SK-N-SH (cell line): ENCODE results near the gene ARID1B. TPM values are rescaled to one million over a fixed set of nuclear protein-coding genes. Genes with fewer than 3 reads are reported as not detected.

Source experiments
- CTCF ChIA-PET: fragments of 300-600, 350-600 bp; formaldehyde crosslinking; extraction: SDS; loops from one replicate; lab custom pipeline; 2021; lab: Yijun Ruan, JAX
- POLR2A ChIA-PET: fragments of 350-600 bp; sonication (Branson Sonifier 250); formaldehyde crosslinking; extraction: SDS; loops from one replicate; lab custom pipeline; 2020; ENCODE audit warnings: antibody characterized with exemption, inconsistent platforms; lab: Yijun Ruan, JAX
- DNase-seq: peaks from one replicate; pipeline ENCODE4 v3.0.0; 2012
- H2AFZ ChIP-seq: fragments of 200-600 bp; sonication (generic); 2 replicates; pipeline ENCODE4 v1.8.1; 2016; ENCODE audit warnings: antibody characterized with exemption, mild to moderate bottlenecking, low read depth
- H3F3A ChIP-seq: fragments of 200-600 bp; sonication (generic); replicated peaks from 2 replicates; pipeline ENCODE3; 2016; ENCODE audit warnings: antibody characterized with exemption, mild to moderate bottlenecking; ENCODE audit not compliant: insufficient read depth
- H3K27ac ChIP-seq, 2 experiments: fragments of 200-500 bp in 1 of 2; fragments of 200-600 bp in 1 of 2; sonication (Bioruptor generic) in 1 of 2; sonication (generic), shearing (Covaris generic) in 1 of 2; 2 replicates each; pipeline versions ENCODE4 v1.5.1 to v1.6.1; 2014 to 2016; ENCODE audit warnings: low read depth in 2 of 2, inconsistent platforms in 1 of 2, low read length in 1 of 2, mild to moderate bottlenecking in 1 of 2, mixed read lengths in 1 of 2
- H3K27me3 ChIP-seq: fragments of 200-600 bp; sonication (generic), shearing (Covaris generic); 2 replicates; pipeline ENCODE4 v1.6.1; 2016; ENCODE audit warnings: mixed run types; ENCODE audit not compliant: insufficient read depth
- H3K36me3 ChIP-seq, 2 experiments: fragments of 200-500 bp in 1 of 2; fragments of 200-600 bp in 1 of 2; sonication (Bioruptor generic) in 1 of 2; sonication (generic) in 1 of 2; replicated peaks in 1 of 2; 2 replicates each; pipeline versions ENCODE3 to v1.5.1; 2014 to 2016; ENCODE audit warnings: low read length in 1 of 2, mild to moderate bottlenecking in 1 of 2; ENCODE audit not compliant: insufficient read depth in 2 of 2, control insufficient read depth in 1 of 2
- H3K4me1 ChIP-seq, 2 experiments: fragments of 200-500 bp in 1 of 2; fragments of 200-600 bp in 1 of 2; sonication (Bioruptor generic) in 1 of 2; sonication (generic), shearing (Covaris generic) in 1 of 2; 2 replicates each; pipeline versions ENCODE4 v1.5.1 to v1.6.1; 2014 to 2016; ENCODE audit warnings: low read depth in 1 of 2, low read length in 1 of 2, mixed run types in 1 of 2; ENCODE audit not compliant: insufficient read depth in 2 of 2, control insufficient read depth in 1 of 2
- H3K4me2 ChIP-seq: fragments of 200-600 bp; sonication (generic), shearing (Covaris generic); 2 replicates; pipeline ENCODE4 v1.6.1; 2017; ENCODE audit warnings: mixed run types
- H3K4me3 ChIP-seq, 2 experiments: fragments of 200-500 bp in 1 of 2; fragments of 200-600 bp in 1 of 2; sonication (Bioruptor generic) in 1 of 2; sonication (generic), shearing (Covaris generic) in 1 of 2; 2 replicates each; pipeline versions ENCODE4 v1.5.1 to v1.8.1; 2014 to 2016; ENCODE audit warnings: low read depth in 2 of 2, inconsistent platforms in 1 of 2, low read length in 1 of 2, mild to moderate bottlenecking in 1 of 2, mixed read lengths in 1 of 2, moderate library complexity in 1 of 2
- H3K79me2 ChIP-seq: fragments of 200-600 bp; sonication (generic); 2 replicates; pipeline ENCODE4 v1.8.1; 2017; ENCODE audit warnings: mild to moderate bottlenecking; ENCODE audit not compliant: insufficient read depth
- H3K9ac ChIP-seq: fragments of 200-600 bp; sonication (generic); 2 replicates; pipeline ENCODE4 v1.6.1; 2017; ENCODE audit warnings: mixed run types
- H3K9me2 ChIP-seq: fragments of 200-600 bp; sonication (generic); 2 replicates; pipeline ENCODE4 v1.6.1; 2017; ENCODE audit warnings: mixed run types
- H3K9me3 ChIP-seq: fragments of 200-600 bp; sonication (generic); 2 replicates; pipeline ENCODE4 v1.6.1; 2017; ENCODE audit warnings: mixed run types, mild to moderate bottlenecking, moderate library complexity
- H4K20me1 ChIP-seq: fragments of 200-600 bp; sonication (generic); 2 replicates; pipeline ENCODE4 v1.6.1; 2017; ENCODE audit warnings: mild to moderate bottlenecking, mixed run types; ENCODE audit not compliant: insufficient read depth
- CHD2 ChIP-seq: fragments of 150-350 bp; IDR thresholded peaks from 2 replicates; pipeline ENCODE4 v1.6.1; 2018; ENCODE audit warnings: low read length; ENCODE audit not compliant: partially characterized antibody
- EP300 ChIP-seq, 2 experiments: IDR thresholded peaks; 2 replicates each; pipeline versions ENCODE4 v1.4.0 to v1.6.1; 2012; ENCODE audit warnings: borderline replicate concordance in 1 of 2, low read depth in 1 of 2, low read length in 1 of 2
- FOXJ3 ChIP-seq: sonication (generic); formaldehyde crosslinking; IDR thresholded peaks from 2 replicates; pipeline ENCODE4 v1.5.1; 2020; ENCODE audit warnings: mild to moderate bottlenecking, missing genetic modification reagents
- FOXM1 ChIP-seq: IDR thresholded peaks from 2 replicates; pipeline ENCODE4 v1.4.0; 2012; ENCODE audit warnings: low read depth, mild to moderate bottlenecking
- GABPA ChIP-seq: IDR thresholded peaks from 2 replicates; pipeline ENCODE4 v1.4.0; 2012; ENCODE audit warnings: low read depth, mild to moderate bottlenecking
- IRF3 ChIP-seq: fragments of 150-350 bp; IDR thresholded peaks from 2 replicates; pipeline ENCODE4 v1.6.1; 2016; ENCODE audit warnings: mild to moderate bottlenecking, low read depth, low read length
- NRF1 ChIP-seq: IDR thresholded peaks from 2 replicates; pipeline ENCODE4 v1.6.1; 2012; ENCODE audit warnings: low read depth, mild to moderate bottlenecking, low read length
- REST ChIP-seq: IDR thresholded peaks from 2 replicates; pipeline ENCODE4 v1.6.1; 2012; ENCODE audit warnings: mild to moderate bottlenecking, low read depth, low read length, moderate library complexity
- RFX5 ChIP-seq: IDR thresholded peaks from 2 replicates; pipeline ENCODE4 v1.6.1; 2012; ENCODE audit warnings: mild to moderate bottlenecking, improper control_type of control experiment, low read length
- TCF12 ChIP-seq: IDR thresholded peaks from 2 replicates; pipeline ENCODE4 v1.4.0; 2012
- USF2 ChIP-seq: fragments of 150-350 bp; IDR thresholded peaks from 2 replicates; pipeline ENCODE4 v1.6.1; 2017; ENCODE audit warnings: antibody characterized with exemption, low read length, low read depth, borderline replicate concordance
- ZBTB33 ChIP-seq: IDR thresholded peaks from 2 replicates; pipeline ENCODE4 v1.4.0; 2012; ENCODE audit warnings: low read depth, borderline replicate concordance
- WGBS: methylation state at CpG from one replicate; pipeline ENCODE4 v1.1.6; 2017; ENCODE audit warnings: low lambda C conversion rate; 5-methylcytosine and 5-hydroxymethylcytosine counted together
- polyA plus RNA-seq, 3 experiments: library from polyadenylated mRNA; depleted of rRNA; stranded (reverse); fragments of >200 nt; gene quantifications; 2 replicates each; pipeline ENCODE4 v1.2.3, GENCODE V29; 2012

ARID1B gene
- polyA plus RNA-seq, 1 of the 3 experiments (the other 2 are of a cell fraction) = 13.6 TPM

GRCh38 chr6:157008568-157008967 is 231.4 kb downstream of the ARID1B start (continued):
- no peak for TF ChIP-seq REST
- no peak for TF ChIP-seq CHD2

- H3K9ac ChIP-seq = no peak overlapping the region
- H2AFZ ChIP-seq = no peak overlapping the region
- no peak overlapping the region for H3K4me2 ChIP-seq
- peaks cover 0 to 2% of the 10 kb centered on the region in 2 experiments; a peak in 2 of 4 replicates for H3K4me1 ChIP-seq
- peaks cover 45% of the 10 kb centered on the region for H4K20me1 ChIP-seq
- peaks cover 98% of the 10 kb centered on the region for H3K79me2 ChIP-seq
- WGBS = 95% methylated on average over 3 of the region's 3 CpGs
- POLR2A ChIA-PET = no interaction called here
- H3K36me3 ChIP-seq = peaks cover 0 to 9% of the 10 kb centered on the region in 2 experiments
- H3K4me3 ChIP-seq = no peak overlapping the region
- TF ChIP-seq NRF1 (no peak), FOXJ3 (CRISPR knock-in tag) (no peak), FOXM1 (no peak)
- peaks cover 2% of the 10 kb centered on the region for H3F3A ChIP-seq
- no peaks in the 10 kb centered on the region for H3K9me3 ChIP-seq
- H3K27me3 ChIP-seq = no peaks in the 10 kb centered on the region
- no peak for DNase-seq
- CTCF ChIA-PET = no interaction called here
- no peak overlapping the region for H3K27ac ChIP-seq
- H3K9me2 ChIP-seq = no peaks in the 10 kb centered on the region
Measured at GRCh38 chr6:157012355-157012754, 235.2 kb downstream of the ARID1B start.

GRCh38 chr6:157013649-157014304 is 236.6 kb downstream of the ARID1B start:
- Histone ChIP-seq H3K9me2 (no peaks in the 10 kb centered on the region), H4K20me1 (peaks cover 39% of the 10 kb centered on the region), H3F3A (peaks cover 5% of the 10 kb centered on the region), H3K9ac (no peak overlapping the region), H3K4me2 (no peak overlapping the region), H3K27ac (no peak overlapping the region), H3K9me3 (no peaks in the 10 kb centered on the region), H3K36me3 (peaks cover 0 to 9% of the 10 kb centered on the region in 2 experiments), H3K79me2 (peaks cover 98% of the 10 kb centered on the region), H3K27me3 (no peaks in the 10 kb centered on the region), H3K4me3 (no peak overlapping the region), H3K4me1 (peaks cover 0 to 2% of the 10 kb centered on the region in 2 experiments; a peak in 1 of 4 replicates), H2AFZ (no peak overlapping the region)
- ChIA-PET POLR2A (no interaction called here), CTCF (interaction anchor here (1.2 kb wide), 1 partner anchor 32 kb away, joined by 3 read pairs; no protein-coding TSS in a partner anchor)
- WGBS = 93% methylated on average over 7 of the region's 7 CpGs
- no peak for DNase-seq
- TF ChIP-seq TCF12 (no peak), FOXJ3 (CRISPR knock-in tag) (no peak), USF2 (no peak), ZBTB33 (no peak), RFX5 (no peak), GABPA (no peak), IRF3 (no peak), REST (no peak), EP300 (IDR thresholded peaks at IDR 0.05; ENCODE audit: borderline replicate concordance in 1 of 2, low read depth in 1 of 2, low read length in 1 of 2) (no peak)
